Stimulated activated CD4-positive, alpha-beta T cell treated with anti-CD3 and anti-CD28 coated beads, Interleukin-2, amount 100 ng/mL, for 24 hours (primary cell): ENCODE measurements around the gene LRRC4C.

Experiments used
- DNase-seq, 2 donors: peaks; one replicate each; pipeline ENCODE4 v3.0.0-alpha.2; 2020

LRRC4C gene

DNA sequence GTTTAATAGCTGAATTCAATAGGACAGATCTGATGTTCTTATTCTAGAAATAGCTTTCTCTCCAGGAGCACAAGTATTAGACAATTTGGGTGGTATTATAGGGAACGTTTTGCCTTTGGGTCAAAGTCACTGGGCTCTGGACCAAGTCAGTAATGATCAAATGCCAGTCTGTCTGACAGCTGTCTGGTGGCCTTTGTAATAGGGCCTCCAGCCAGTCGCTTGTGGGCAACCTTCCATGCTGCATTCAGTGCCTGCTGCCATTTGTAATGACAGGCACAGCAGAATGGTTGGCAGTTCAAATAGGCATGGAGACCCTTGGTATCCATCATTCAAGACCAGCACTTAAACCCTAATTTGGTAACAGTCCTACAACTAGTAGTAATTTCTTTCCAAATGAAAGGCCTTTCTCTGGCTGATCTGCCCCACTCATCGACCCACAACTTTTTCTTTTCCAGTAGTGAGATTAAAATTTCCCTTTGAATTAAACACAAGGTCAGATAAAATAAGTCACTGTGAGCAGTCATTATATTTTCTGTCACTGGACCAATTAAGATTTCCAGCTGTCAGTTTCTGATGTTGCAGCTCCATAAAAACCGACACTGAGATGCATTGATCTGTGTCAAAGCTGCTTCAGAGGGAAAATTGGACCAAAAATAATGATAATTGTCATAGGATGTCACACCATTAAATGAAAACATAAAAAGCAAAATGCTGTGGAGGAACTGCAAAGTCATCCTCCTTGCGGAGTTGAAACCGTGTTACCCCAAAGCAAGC is 1038.1 kb downstream of the LRRC4C start:
- DNase-seq, result no peak

DNA sequence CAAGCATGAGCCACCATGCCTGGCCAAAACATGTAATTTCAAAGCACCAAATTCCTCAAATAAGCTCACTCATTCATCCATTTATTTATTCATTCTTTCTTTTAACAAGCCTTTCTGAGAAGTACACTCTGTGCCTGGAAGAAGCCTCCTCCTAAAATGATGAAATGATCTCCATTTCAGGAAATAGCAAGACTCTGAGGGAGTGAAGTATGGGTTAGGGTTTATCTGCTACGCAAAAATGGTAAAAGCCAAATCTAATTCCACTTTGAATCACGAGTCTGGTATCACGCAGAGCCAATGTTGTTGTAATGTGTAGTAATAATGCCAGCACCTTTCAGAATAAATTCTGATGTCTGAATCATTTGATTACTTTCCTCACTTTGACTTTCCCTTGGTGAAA is 1041.8 kb downstream of the LRRC4C start:
- DNase-seq, result no peak

DNA sequence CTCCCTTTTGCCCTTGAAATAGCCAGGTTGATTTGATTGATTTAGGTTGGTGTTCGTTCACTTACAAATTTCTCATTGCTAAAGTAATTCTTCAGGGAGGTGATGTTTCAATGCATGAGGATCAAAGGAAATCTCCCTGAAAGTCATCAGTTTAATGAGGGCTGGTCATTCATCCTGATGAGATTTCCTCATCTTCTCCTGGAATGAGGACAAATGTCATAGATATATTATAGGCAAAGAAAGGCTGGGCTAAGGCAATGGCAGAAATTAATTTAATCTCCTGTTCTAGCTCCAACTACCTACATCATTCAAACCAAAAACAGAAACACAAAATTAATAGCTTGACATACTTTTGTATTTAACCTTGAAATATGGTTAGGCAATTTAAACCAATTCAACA is 1052.1 kb downstream of the LRRC4C start:
- DNase-seq, result no peak

DNA sequence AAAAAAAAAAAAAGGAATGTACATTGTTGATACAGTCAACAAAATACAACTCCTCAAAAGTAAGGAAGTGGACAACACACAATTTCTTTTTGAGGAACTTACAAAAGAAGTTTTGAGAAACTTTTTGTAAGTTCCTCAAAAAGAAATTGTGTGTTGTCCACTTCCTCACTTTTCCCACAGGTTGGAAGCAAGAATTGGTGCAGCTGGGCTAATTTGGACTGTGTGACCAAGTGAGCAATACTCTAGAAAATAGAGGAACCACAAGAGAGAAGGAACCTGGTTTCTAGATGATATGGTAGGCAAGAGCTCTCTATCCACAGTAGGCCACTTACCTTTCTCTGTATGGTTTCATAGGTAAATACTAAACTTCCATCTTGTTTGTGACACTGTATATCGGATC is 1053.8 kb downstream of the LRRC4C start:
- DNase-seq, result no peak

DNA sequence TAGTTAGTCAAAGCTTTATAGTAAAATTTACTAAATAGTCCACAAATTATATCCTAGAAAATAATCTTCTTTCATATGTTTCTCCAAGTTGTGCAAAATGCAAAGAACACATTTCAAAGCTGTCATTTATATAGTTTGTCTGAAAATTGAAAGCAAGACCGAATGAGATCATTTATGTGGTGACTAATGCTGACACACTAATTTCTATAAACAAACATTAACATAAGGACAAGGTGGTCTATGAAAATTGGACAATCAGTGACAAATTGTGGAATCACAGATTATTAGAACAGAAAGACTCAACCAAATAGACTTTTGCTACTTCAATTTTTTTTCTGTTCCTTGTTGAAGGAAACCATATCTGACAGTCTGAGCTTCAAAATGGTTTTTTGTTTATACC is 1056.1 kb downstream of the LRRC4C start:
- DNase-seq, result no peak

DNA sequence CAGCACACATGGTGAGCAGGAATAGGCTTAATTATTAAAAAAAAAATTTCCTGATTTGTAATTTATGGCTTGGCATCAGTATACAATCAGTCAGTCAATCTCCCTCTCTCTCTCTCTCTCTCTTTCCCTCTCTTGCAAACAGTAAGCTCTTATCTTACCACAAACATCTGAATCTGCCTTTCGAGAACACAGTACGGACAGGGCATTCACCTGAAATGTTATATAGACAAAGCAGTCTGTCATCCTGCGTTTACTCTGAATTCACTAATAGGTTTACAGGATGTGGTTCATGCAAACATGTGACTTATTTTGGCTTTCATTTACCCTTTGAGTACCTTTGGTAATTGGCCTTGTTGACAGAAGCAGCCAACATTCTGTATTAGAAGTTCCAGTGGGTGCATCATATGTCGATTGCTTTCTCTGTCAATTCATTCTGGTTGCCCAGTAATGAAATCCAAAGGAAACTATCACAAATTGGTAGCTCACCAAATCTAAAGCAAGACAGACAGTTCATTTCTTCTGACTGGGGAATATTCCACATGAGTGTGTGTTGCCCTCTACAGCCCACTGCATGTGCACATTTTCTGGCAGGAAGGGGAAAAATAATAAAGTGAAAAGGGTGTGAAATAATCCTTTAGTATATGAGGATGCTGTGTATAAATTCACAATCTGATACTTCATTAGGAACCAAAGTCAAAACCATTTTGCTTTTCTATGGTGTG is 1058.2 kb downstream of the LRRC4C start:
- DNase-seq, result no peak

DNA sequence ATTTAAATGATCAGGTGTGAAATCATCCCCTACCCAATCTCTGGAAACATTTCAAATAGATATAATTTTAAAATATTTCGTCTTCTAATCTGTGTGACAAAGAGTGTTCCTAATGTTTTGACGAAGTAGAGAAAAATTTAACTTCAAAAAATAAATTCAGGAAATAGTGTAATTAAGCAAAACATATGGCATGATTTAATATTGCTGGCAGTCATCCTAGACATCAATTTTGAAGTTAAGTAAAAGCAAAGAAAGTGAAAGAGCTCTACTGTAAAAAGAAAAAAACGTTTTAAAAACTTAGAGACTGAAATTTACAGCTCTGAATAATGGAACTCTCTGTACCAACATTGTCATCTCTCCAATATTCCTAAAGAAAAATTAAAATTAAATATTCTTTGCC is 1062.3 kb downstream of the LRRC4C start:
- no peak for DNase-seq

DNA sequence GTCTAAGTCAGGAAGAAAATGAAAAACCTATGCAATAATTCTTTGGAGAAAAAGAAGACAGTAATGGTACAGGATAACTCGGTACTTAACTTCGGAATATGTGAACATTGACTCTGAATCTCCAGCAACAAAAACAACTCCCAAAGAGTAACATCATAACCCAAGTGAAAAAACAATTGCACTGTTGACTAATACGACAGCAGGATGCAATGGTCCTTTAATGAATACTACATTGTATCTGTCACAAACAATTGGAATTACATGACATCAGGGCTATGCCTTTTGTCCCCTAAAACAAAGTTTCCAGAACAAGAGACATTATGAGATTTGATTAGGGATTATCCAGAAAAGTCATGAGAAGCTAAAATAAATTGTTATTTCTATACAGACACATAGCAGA is 1065.9 kb downstream of the LRRC4C start:
- DNase-seq, result no peak

DNA sequence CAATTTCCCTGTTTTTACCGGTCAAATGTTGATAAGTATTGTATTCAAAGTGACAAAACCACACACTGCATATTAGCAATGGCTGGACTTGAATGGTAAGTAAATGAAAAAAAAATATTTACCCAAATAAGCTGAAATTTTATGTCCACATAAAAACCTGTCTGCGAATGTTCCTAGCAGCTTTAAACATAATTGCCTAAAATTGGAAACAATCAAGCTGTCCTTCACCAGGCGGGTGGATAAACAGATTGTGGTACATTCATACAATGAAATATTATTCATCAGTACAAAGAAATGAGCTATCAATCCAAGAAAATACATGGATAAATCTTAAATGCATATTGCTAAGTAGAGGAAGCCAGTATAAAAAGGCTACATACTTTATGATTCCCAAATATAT is 1067.8 kb downstream of the LRRC4C start:
- no peak for DNase-seq

DNA sequence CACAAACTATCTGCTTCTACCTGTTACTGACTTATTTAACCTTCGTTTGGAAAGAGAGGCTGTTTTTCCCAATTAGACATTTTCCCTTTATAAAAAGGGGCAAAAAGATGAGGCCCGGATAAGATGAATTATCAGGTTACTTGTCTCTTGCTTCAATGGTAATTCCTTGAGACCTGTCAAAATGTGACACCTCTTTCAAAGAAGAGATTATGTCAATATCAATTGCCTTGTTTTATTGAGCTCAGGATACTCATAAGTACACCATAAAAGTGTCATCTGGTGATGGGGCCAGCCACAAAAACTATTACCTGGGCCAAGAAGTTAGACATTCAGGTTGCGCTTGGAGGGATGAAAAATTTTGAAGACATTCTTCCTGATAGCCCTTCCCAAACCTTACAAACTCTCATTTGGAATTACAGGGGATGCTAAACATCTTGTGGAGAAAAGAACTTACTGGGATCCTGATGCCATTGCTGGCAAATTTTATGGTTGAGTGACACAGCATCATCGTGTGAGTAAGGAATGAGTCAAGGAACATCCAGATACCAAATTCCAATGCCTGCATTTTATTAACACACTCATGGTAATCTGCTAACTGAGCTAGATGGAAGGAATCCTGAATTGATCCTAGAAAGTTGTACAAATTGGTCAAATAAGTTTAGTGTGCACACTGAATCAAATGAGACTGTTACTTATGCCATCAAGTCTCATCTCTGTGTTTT is 1071.2 kb downstream of the LRRC4C start:
- no peak for DNase-seq

DNA sequence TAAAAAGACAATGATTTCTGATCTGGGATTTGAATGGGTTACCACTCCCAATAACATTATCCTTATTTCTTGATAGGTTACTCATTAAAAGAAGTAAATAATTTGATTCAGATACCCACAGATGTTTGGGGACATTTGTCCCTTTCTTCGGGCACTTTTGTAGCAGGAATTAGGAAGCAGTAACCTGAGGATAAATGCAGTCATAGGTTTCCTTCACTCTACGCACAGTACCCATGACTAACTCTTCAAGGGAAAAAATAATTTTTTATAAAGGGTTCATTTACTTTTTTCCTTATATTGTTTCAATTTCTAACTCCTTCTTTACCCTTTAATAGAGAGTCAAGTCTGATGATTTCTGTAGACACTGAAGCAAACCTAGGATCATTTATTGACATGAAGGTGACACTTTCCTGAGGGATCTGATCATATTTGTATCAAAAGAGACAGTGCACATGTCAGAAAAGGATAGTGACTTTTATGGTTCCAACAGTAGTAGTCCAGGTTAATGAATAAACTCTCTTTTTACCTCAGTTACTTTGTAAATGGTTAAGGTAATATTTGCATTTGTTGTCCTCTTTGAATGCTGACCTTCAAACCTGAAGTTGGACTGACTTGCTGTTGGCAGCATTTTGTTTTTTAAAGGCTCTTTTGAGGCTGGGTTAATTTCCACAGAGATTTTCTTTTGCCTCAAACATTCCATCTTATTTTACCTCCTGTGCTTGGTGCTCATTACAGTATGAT is 1072.0 kb downstream of the LRRC4C start:
- no peak for DNase-seq

DNA sequence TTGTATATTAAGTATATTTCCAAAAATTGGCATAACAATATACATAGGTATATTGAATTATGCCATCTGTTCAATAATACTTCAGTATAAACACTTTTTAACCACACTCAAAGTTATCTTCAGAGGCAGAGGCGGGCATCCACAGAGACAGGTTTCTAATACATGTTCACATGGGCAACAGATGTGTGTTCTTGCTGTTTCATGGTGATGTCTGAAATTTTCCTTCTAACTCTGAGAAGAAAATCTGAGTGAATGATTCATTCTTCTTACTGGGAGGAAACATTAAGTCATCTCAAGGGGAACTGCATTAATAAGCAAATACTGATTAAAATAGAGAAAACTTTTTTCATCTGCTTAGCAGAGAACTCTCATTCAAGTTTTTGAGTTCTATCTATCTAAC is 1074.5 kb downstream of the LRRC4C start:
- no peak for DNase-seq

DNA sequence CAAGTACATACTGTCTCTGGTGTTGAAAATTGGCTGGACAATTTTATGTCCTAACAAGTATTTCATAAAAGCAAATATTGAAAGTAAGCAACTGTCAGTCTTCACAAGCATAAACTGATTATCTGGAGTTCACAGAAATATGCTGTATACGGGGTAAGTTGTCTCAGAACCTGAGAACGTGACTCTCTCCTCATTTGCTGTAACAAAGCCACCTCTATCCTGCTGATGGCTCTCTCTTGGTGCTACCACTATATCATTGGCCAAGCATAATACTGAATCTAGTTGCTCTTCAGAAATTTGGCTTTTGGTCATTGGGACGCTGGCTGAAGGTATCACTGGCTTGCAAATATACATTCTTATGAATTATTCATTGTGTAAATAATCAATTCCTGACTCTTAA is 1078.0 kb downstream of the LRRC4C start:
- DNase-seq, result no peak

DNA sequence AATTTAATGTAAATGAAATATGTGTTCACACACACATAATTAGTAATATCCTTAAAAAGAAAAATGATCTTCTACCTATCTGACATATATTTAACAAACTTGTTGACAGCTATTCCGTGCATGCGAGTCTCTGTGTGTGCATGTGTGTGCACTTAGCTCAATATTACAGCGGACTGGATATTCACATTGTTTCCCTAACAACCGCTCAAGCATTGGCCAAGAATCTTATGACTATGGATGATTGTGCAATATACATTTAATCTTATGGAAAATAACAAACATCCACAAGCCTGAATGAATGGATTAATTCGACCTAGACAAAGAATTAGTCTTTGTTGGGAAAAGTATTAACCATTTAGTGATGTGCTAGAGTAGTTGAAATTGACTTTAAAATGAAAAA is 1078.6 kb downstream of the LRRC4C start:
- DNase-seq, result no peak

DNA sequence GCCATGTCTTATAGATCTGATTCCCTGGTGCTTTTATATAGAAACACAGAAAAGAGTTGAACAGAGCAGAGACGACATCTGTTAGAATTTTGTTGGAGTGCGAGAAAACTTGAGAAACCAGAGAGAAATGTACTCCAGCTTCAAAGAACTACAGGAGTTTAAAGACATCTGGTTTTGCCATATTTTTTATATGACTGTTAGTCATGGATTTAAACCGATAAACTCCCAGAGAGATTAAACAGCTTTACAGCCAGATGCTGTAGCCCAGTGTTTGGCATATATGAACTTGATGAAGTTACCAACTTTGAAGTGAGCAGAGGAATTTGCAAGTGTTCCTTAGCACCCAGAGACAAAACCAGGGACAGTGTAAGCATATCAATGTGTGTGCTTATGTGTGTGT is 1083.1 kb downstream of the LRRC4C start:
- no peak for DNase-seq

DNA sequence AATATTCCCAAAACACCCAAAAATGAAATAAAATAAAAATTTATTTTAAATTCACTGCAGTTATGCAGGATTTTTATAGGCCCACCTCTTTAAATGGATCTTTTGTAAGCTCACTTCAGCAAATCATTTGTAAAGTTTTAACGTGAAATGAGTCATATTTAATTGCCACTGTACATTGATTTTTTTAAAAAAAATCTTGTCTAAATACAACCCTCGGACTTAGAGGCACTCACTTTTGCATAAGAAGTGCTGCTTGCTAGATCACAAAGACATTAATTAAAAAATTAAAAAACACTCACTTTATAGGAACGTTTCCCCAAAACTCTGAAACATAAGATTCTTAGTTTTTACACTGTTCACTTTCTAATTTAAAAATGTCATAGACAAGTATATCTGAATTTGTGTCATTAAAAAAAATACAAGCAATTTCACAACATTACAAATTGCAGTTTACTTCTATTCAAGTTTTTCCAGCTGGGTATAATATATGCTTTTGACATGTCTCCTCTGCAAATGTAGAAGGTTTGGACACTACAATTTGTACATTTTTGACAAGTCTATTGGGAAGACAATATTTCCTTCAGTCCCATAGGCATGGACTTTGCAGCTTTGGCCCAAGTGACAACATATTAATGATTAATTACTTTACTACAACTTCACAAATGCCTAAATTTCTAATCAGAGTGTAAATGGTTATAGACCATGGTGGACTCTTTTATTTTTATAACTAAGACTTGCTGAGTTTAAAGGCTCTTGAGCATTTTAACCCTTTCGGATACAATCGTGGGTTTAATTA is 1088.4 kb downstream of the LRRC4C start:
- DNase-seq, result no peak

DNA sequence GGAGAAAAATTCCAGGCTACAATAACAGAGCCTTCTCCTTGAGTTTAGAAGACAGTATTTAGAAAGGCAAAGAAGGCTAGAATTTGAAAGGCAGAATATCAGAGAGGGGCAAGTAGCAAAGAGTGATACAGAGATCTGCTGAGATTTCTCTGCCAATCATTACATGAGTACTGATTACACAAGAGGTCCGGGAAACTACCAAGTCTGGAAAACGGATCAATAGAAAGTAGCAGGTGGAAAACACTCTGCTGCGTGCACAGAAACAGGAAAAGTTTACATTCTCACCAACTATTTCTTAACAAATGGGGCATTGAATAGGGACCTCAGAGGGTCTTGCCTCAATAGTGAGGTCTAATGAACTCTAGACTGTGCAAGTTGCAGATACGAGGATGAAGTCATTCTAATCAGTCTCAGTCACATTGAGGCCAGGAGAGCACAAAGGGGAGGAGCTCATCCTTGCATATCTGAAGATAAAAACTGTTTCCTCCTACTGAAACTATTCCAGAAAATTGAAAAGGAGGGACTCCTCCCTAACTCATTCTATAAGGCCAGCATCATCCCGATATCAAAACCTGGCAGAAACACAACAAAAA is 1099.2 kb downstream of the LRRC4C start:
- DNase-seq, result no peak

DNA sequence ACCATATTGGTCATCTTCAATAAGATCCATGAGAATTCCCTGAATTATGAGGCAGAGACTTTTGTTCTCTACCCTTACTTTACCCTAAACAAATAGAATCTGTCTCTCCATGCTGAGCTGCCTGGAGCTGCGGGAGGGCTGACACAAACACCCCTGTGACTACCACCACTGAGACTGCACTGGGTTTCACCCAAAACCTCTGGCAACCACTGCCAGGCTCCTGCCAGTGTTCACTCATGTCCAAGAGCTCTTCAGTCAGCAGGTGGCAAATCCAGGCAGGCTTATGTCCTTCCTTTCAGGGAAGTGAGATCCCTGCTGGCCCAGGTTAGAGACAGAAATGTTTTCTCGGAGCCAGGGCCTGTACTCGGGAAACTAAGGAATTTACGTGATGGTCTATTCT is 1105.3 kb downstream of the LRRC4C start:
- DNase-seq, result no peak

DNA sequence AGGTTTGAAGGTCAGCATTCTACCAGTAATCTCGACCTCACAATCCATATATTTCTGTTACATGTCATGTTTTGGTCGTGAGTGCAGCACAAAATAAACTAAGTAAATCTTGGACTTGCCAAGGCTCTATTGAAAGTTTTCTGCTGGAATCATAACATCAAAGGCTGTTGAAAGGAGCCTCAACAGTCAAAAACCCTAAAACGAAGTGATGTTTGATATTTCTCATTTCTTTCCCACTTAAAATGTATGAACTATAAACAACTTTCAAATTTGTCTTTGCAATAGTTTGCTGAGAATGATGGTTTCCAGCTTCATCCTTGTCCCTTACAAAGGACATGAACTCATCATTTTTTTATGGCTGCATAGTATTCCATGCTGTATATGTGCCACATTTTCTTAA is 1118.5 kb downstream of the LRRC4C start:
- no peak for DNase-seq

DNA sequence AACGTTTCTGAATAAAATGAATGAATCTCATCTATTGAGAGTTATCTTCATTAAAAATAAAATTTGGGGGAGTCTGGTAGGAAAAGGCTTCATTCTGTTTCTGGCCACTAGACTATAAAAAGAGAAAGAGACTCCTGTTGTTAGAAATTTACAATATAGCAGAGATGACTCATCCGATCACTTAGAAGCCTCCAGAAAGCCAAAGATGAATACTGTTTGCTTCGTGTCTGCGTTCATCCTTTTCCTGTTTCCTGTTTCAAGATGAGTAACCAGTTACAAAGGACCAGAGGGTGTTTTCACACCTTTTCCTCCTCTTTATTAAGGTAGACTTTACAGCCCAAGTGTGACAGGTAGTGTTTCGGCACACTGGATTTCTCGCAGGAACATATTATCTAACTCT is 1120.7 kb downstream of the LRRC4C start:
- DNase-seq, result no peak

DNA sequence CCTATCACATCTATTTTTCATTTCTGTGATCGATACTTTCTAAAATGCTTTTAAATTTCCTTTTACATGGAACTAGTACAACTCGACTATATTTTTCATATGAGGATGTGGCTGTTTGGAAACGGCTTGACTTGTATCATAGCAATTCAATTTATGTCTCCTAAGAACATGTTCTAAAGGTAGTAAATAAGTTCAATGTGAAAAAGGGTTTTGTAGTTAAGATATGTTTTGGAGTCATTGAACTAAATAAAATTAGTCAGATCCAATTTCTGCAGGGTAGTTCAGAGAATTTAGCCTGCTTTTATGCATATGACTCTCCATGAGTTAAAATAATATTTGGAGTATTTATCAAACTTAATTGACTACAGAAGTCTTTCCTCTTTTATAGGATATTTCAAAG is 1121.4 kb downstream of the LRRC4C start:
- DNase-seq, result no peak

DNA sequence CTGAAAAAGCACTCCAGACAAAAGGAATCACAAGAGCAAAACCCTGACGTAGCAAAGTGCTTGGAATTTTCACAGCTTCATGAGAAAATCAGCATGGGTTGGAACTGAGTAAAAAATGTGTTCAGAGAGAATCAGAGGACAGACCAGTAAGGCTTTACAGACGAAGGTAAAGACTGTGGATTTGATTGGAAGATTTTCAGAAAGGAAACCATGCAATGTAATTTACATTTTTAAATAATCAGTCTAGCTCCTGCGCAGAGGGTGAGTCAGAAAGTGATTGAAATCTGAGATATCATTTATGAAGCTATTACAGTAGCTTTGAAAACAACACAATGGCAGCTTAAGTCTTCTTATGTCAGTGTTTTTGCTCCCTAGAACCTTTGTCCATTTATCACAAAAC is 1122.3 kb downstream of the LRRC4C start:
- no peak for DNase-seq
